ENCODE measurements around the gene TYMS.

- no peak for TF ChIP-seq CTCF (IDR thresholded peaks at IDR 0.05)
- TF ChIP-seq POLR2A (IDR thresholded peaks at IDR 0.05) = no peak
Observed at GRCh38 chr18:671405-671804, 14.0 kb downstream of the TYMS start.

Measured in esophagus squamous epithelium (tissue), 4 donors.